ENCODE data around the gene P2RX4. TPM values are rescaled to one million over a fixed set of nuclear protein-coding genes. Genes with fewer than 3 reads are reported as not detected.
A peak's percentile ranks its signal among the peaks of the same experiment; 100 is the strongest.
"Not testable (repeated sequence)": the region's sequence is repeated elsewhere in the genome, so short reads cannot be mapped to it uniquely, and the experiment has no call there.

P2RX4 gene
- total RNA-seq, 1 experiment from 2014 or later: 11.7 TPM

- DNase-seq (ENCODE audit: low read depth): peak; percentile 29
Observed at GRCh38 chr12:121223292-121224285, 13.7 kb downstream of the P2RX4 start.

- DNase-seq (ENCODE audit: low read depth): no peak
Observed at GRCh38 chr12:121224591-121224990, 14.7 kb downstream of the P2RX4 start.

GRCh38 chr12:121226399-121226798 lies 16.5 kb downstream of the P2RX4 start:
- DNase-seq (ENCODE audit: low read depth): no peak

- DNase-seq (ENCODE audit: low read depth): not testable (repeated sequence)
Observed at GRCh38 chr12:121226871-121227270, 16.9 kb downstream of the P2RX4 start.

GRCh38 chr12:121227294-121227693 lies 17.4 kb downstream of the P2RX4 start:
- DNase-seq (ENCODE audit: low read depth): no peak

GRCh38 chr12:121228919-121229665 lies 19.2 kb downstream of the P2RX4 start:
- DNase-seq (ENCODE audit: low read depth): no peak

- peak; percentile 85 for DNase-seq (ENCODE audit: low read depth)
Observed at GRCh38 chr12:121229826-121230537, 20.1 kb downstream of the P2RX4 start.

- DNase-seq (ENCODE audit: low read depth): no peak
Observed at GRCh38 chr12:121230538-121230907, 20.6 kb downstream of the P2RX4 start.

- no peak for DNase-seq (ENCODE audit: low read depth)
Observed at GRCh38 chr12:121232163-121232562, 22.2 kb downstream of the P2RX4 start.

GRCh38 chr12:121232977-121233627 lies 23.2 kb downstream of the P2RX4 start:
- no peak for DNase-seq (ENCODE audit: low read depth)

GRCh38 chr12:121233628-121234020 lies 23.7 kb downstream of the P2RX4 start:
- no peak for DNase-seq (ENCODE audit: low read depth)

GRCh38 chr12:121236776-121237175 lies 26.8 kb downstream of the P2RX4 start:
- no peak for DNase-seq (ENCODE audit: low read depth)

GRCh38 chr12:121237415-121237814 lies 27.5 kb downstream of the P2RX4 start:
- DNase-seq (ENCODE audit: low read depth): no peak

- no peak for DNase-seq (ENCODE audit: low read depth)
Observed at GRCh38 chr12:121238086-121238485, 28.2 kb downstream of the P2RX4 start.

- no peak for DNase-seq (ENCODE audit: low read depth)
Observed at GRCh38 chr12:121238604-121239350, 28.8 kb downstream of the P2RX4 start.

- no peak for DNase-seq (ENCODE audit: low read depth)
Observed at GRCh38 chr12:121239351-121240061, 29.6 kb downstream of the P2RX4 start.

GRCh38 chr12:121240062-121240420 lies 30.1 kb downstream of the P2RX4 start:
- DNase-seq (ENCODE audit: low read depth): no peak

GRCh38 chr12:121240484-121241101 lies 30.7 kb downstream of the P2RX4 start:
- DNase-seq (ENCODE audit: low read depth): no peak

GRCh38 chr12:121241156-121241970 lies 31.4 kb downstream of the P2RX4 start:
- no peak for DNase-seq (ENCODE audit: low read depth)
